Esophagus muscularis mucosa (tissue), 4 donors: ENCODE results near the gene STMN3. TPM values are rescaled to one million over a fixed set of nuclear protein-coding genes. Genes with fewer than 3 reads are reported as not detected.

Experiments
- DNase-seq: peaks from one replicate; pipeline ENCODE4 v3.0.0-alpha.2; 2017; ENCODE audit errors: extremely low spot score
- H3K27ac ChIP-seq, 4 donors: fragments of 200-600 bp; sonication (generic); replicated peaks in 1 of 4; 1 replicate in 3 of 4; 2 replicates in 1 of 4; pipeline ENCODE4 v1.5.1; 2016 to 2019; ENCODE audit warnings: mild to moderate bottlenecking in 1 of 4
- H3K27me3 ChIP-seq, 4 donors: fragments of 200-600 bp; sonication (generic); one replicate each; pipeline versions ENCODE4 v1.5.1 to v1.6.0; 2016 to 2019
- H3K36me3 ChIP-seq, 4 donors: fragments of 200-600 bp; sonication (generic); one replicate each; pipeline ENCODE4 v1.5.1; 2016 to 2019
- H3K4me1 ChIP-seq, 4 donors: fragments of 200-600 bp; sonication (generic); one replicate each; pipeline ENCODE4 v1.5.1; 2016 to 2019
- H3K4me3 ChIP-seq, 4 donors: fragments of 200-600 bp; sonication (generic); 1 replicate in 2 of 4; 2 replicates in 2 of 4; pipeline ENCODE4 v1.5.1; 2016 to 2019; ENCODE audit warnings: mild to moderate bottlenecking in 4 of 4, moderate library complexity in 1 of 4
- H3K9me3 ChIP-seq, 4 donors: fragments of 200-600 bp; sonication (generic); 1 replicate in 3 of 4; 2 replicates in 1 of 4; pipeline ENCODE4 v1.5.1; 2016 to 2019
- CTCF ChIP-seq, 3 experiments: fragments of 200-600 bp in 2 of 3; fragments of 450-650 bp in 1 of 3; sonication (generic) in 2 of 3; IDR thresholded peaks; one replicate each; pipeline ENCODE4 v1.5.1; 2017 to 2019; ENCODE audit warnings: antibody characterized with exemption in 3 of 3, mild to moderate bottlenecking in 2 of 3, moderate library complexity in 1 of 3
- EP300 ChIP-seq: sonication (generic); formaldehyde crosslinking; IDR thresholded peaks from one replicate; pipeline ENCODE4 v1.6.1; 2017; ENCODE audit warnings: antibody characterized with exemption
- POLR2A ChIP-seq: fragments of 450-650 bp; IDR thresholded peaks from one replicate; pipeline ENCODE4 v1.6.1; 2017; ENCODE audit warnings: antibody characterized with exemption, moderate library complexity, mild to moderate bottlenecking, low read depth
- POLR2AphosphoS5 ChIP-seq, 2 donors: sonication (generic); formaldehyde crosslinking; IDR thresholded peaks; one replicate each; pipeline ENCODE4 v1.6.1; 2017; ENCODE audit warnings: antibody characterized with exemption in 2 of 2
- WGBS: methylation state at CpG from one replicate; pipeline ENCODE4 v1.1.5; 2018; 5-methylcytosine and 5-hydroxymethylcytosine counted together
- intact Hi-C: fragments of 100-400 bp; cut with DNase I; formaldehyde crosslinking; loops from one replicate; pipeline ENCODE4 v1.15.1; 2023
- total RNA-seq, 4 donors: library from RNA; depleted of rRNA; stranded (reverse); fragments of >200 nt; gene quantifications; one replicate each; pipeline versions ENCODE4 v1.1.0 to v1.2.1, GENCODE V29; 2016

The STMN3 gene
- total RNA-seq, 4 donors from 2014 or later: 13.3 to 47.4 (median 28.9) TPM

- Histone ChIP-seq H3K4me1 (peaks cover 0 to 11% (median 0%) of the 10 kb centered on the region in 4 donors), H3K27me3 (no peaks in the 10 kb centered on the region), H3K27ac (no peak overlapping the region), H3K4me3 (no peak overlapping the region), H3K9me3 (no peaks in the 10 kb centered on the region), H3K36me3 (peaks cover 17 to 98% (median 91%) of the 10 kb centered on the region in 4 donors)
- DNase-seq: no peak
- 86% methylated on average over 3 of the region's 6 CpGs for WGBS
- no peak for TF ChIP-seq POLR2A
- no peak for TF ChIP-seq EP300
- TF ChIP-seq CTCF (IDR thresholded peaks at IDR 0.05): no peak
- no peak for TF ChIP-seq POLR2AphosphoS5 (IDR thresholded peaks at IDR 0.05)
- intact Hi-C loops: no loop called here
Measured at GRCh38 chr20:63596423-63596822, 56.8 kb downstream of the STMN3 start.

- DNase-seq: no peak
- Histone ChIP-seq H3K4me3 (no peak overlapping the region), H3K4me1 (peaks cover 0 to 11% (median 0%) of the 10 kb centered on the region in 4 donors), H3K27ac (no peak overlapping the region), H3K27me3 (no peaks in the 10 kb centered on the region), H3K9me3 (no peaks in the 10 kb centered on the region), H3K36me3 (peaks cover 25 to 98% (median 90%) of the 10 kb centered on the region in 4 donors)
- TF ChIP-seq POLR2AphosphoS5 (IDR thresholded peaks at IDR 0.05) (no peak), EP300 (no peak), POLR2A (no peak), CTCF (IDR thresholded peaks at IDR 0.05) (no peak)
- intact Hi-C loops: no loop called here
- 98% methylated on average over 7 of the region's 30 CpGs for WGBS
Measured at GRCh38 chr20:63595416-63596127, 57.7 kb downstream of the STMN3 start.

- H3K27ac ChIP-seq: peak overlapping the region in 1 of 4 donors; percentile 7
- H3K4me3 ChIP-seq: no peak overlapping the region
- peaks cover 0 to 11% (median 0%) of the 10 kb centered on the region in 4 donors for H3K4me1 ChIP-seq
- H3K9me3 ChIP-seq: no peaks in the 10 kb centered on the region
- peaks cover 31 to 98% (median 91%) of the 10 kb centered on the region in 4 donors for H3K36me3 ChIP-seq
- no peak for TF ChIP-seq CTCF (IDR thresholded peaks at IDR 0.05)
- no peak for TF ChIP-seq POLR2A
- TF ChIP-seq EP300: no peak
- peak in 1 of 2 donors; percentile 39 for TF ChIP-seq POLR2AphosphoS5 (IDR thresholded peaks at IDR 0.05)
- no peaks in the 10 kb centered on the region for H3K27me3 ChIP-seq
- intact Hi-C loops: no loop called here
- 49% methylated on average over 4 of the region's 10 CpGs for WGBS
- DNase-seq: no peak
Measured at GRCh38 chr20:63594043-63594561, 59.1 kb downstream of the STMN3 start.

- H3K4me1 ChIP-seq: peaks cover 0 to 11% (median 0%) of the 10 kb centered on the region in 4 donors
- 98% methylated on average over 10 of the region's 13 CpGs for WGBS
- no peaks in the 10 kb centered on the region for H3K9me3 ChIP-seq
- no peaks in the 10 kb centered on the region for H3K27me3 ChIP-seq
- H3K36me3 ChIP-seq: peaks cover 30 to 98% (median 90%) of the 10 kb centered on the region in 4 donors
- TF ChIP-seq CTCF (IDR thresholded peaks at IDR 0.05) (no peak), EP300 (no peak), POLR2AphosphoS5 (IDR thresholded peaks at IDR 0.05) (no peak), POLR2A (no peak)
- intact Hi-C loops: no loop called here
- no peak overlapping the region for H3K4me3 ChIP-seq
- no peak for DNase-seq
- H3K27ac ChIP-seq: no peak overlapping the region
Measured at GRCh38 chr20:63592661-63593060, 60.6 kb downstream of the STMN3 start.
